ENCODE measurements around the gene DAPK1.

DNA sequence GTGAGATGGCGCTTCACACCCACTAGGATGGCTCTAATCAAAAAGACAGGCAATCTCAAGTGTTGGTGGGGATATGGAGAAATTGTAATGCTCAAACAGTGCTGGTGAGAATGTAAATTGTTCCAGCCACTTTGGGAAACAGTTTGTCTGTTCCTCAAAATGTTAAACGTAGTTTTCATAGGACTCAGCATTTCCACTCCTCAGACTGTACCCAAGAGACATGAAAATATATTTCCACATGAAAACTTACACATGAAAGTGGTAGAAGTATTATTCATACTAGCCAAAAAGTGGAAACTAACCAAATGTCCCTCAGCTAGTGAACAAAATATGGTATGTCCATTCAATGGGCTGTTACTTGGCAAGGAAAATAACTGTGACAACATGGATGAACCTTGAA lies 120.6 kb downstream of the DAPK1 start:
- TF ChIP-seq FOXM1 (IDR thresholded peaks at IDR 0.05; ENCODE audit: borderline replicate concordance, low read depth) = no peak
- TF ChIP-seq CREB1 (IDR thresholded peaks at IDR 0.05; ENCODE audit: low read depth) = no peak
- TF ChIP-seq REST (IDR thresholded peaks at IDR 0.05; ENCODE audit: low read depth) = no peak
- TF ChIP-seq CEBPB (IDR thresholded peaks at IDR 0.05) = no peak
- TF ChIP-seq TAF1 (IDR thresholded peaks at IDR 0.05; ENCODE audit: low read depth) = no peak
- TF ChIP-seq EP300 (IDR thresholded peaks at IDR 0.05; ENCODE audit: borderline replicate concordance) = no peak
- TF ChIP-seq RAD21 (IDR thresholded peaks at IDR 0.05; ENCODE audit: low read depth) = no peak
- TF ChIP-seq EGR1 (IDR thresholded peaks at IDR 0.05) = no peak
- no peak for TF ChIP-seq USF1 (IDR thresholded peaks at IDR 0.05)
- TF ChIP-seq, protein P1, sequence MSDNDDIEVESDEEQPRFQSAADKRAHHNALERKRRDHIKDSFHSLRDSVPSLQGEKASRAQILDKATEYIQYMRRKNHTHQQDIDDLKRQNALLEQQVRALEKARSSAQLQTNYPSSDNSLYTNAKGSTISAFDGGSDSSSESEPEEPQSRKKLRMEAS (IDR thresholded peaks at IDR 0.05) = no peak

Data from Ishikawa (cell line).